Measurements from ENCODE around the gene CSNK1G2. TPM values are rescaled to one million over a fixed set of nuclear protein-coding genes. Genes with fewer than 3 reads are reported as not detected.

CSNK1G2 gene
- total and polyA plus RNA-seq, 12 donors: 30.0 to 120 (median 73.6) TPM

- no peaks in the 10 kb centered on the region for H3K36me3 ChIP-seq (replicated peaks in 1 of 2)
- TF ChIP-seq CTCF (IDR thresholded peaks at IDR 0.05): no peak
- no peak for TF ChIP-seq POLR2A (IDR thresholded peaks at IDR 0.05)
- 71 to 87% (median 77%) methylated on average over 16 of the region's 16 CpGs for WGBS, 4 donors
- H3K4me1 ChIP-seq (replicated peaks in 1 of 2): peaks cover 0 to 18% of the 10 kb centered on the region in 2 donors
- no peak overlapping the region for H3K4me3 ChIP-seq
- peak overlapping the region in 4 of 5 donors; percentile 39 to 86 (median 56) for H3K27ac ChIP-seq
- peak in 6 of 7 donors; percentile 49 to 78 (median 69) for DNase-seq
- H3K27me3 ChIP-seq: no peaks in the 10 kb centered on the region
- H3K9me3 ChIP-seq (replicated peaks in 1 of 3): no peaks in the 10 kb centered on the region
- intact Hi-C loops (cut with DNase I): no loop called here
Observed at GRCh38 chr19:1901940-1902404, 39.0 kb upstream of the CSNK1G2 start.

GRCh38 chr19:1902923-1903322, 38.0 kb upstream of the CSNK1G2 start:
- Histone ChIP-seq H3K4me1 (replicated peaks in 1 of 2) (peaks cover 6 to 18% of the 10 kb centered on the region in 2 donors), H3K36me3 (replicated peaks in 1 of 2) (no peaks in the 10 kb centered on the region), H3K27ac (peak overlapping the region in 1 of 5 donors; percentile 8), H3K9me3 (replicated peaks in 1 of 3) (no peaks in the 10 kb centered on the region), H3K27me3 (no peaks in the 10 kb centered on the region), H3K4me3 (no peak overlapping the region)
- DNase-seq: no peak
- 57 to 69% (median 62%) methylated on average over 6 of the region's 6 CpGs for WGBS, 4 donors
- intact Hi-C loops (cut with DNase I): no loop called here
- TF ChIP-seq POLR2A (IDR thresholded peaks at IDR 0.05) (no peak), CTCF (IDR thresholded peaks at IDR 0.05) (no peak)

GRCh38 chr19:1904860-1905109, 36.2 kb upstream of the CSNK1G2 start:
- WGBS, 4 donors: 36 to 44% (median 42%) methylated on average over 7 to 8 of the region's 8 CpGs
- Histone ChIP-seq H3K36me3 (replicated peaks in 1 of 2) (no peaks in the 10 kb centered on the region), H3K27me3 (no peaks in the 10 kb centered on the region), H3K4me1 (replicated peaks in 1 of 2) (peaks cover 6 to 25% of the 10 kb centered on the region in 2 donors), H3K4me3 (peak overlapping the region in 1 of 4 donors; percentile 14), H3K27ac (peak overlapping the region in 3 of 5 donors; percentile 13 to 89 (median 86)), H3K9me3 (replicated peaks in 1 of 3) (no peaks in the 10 kb centered on the region)
- no peak for DNase-seq
- intact Hi-C loops (cut with DNase I): no loop called here
- no peak for TF ChIP-seq POLR2A (IDR thresholded peaks at IDR 0.05)
- TF ChIP-seq CTCF (IDR thresholded peaks at IDR 0.05): no peak

- Histone ChIP-seq H3K4me3 (peak within 1 kb of the TSS; percentile 23 to 83 (median 48)), H3K27ac (peak within 1 kb of the TSS; percentile 30 to 89 (median 78)), H3K4me1 (replicated peaks in 1 of 2) (peaks cover 6 to 25% of the 10 kb centered on the region in 2 donors), H3K36me3 (replicated peaks in 1 of 2) (no peaks in the 10 kb centered on the region), H3K27me3 (no peaks in the 10 kb centered on the region), H3K9me3 (replicated peaks in 1 of 3) (no peaks in the 10 kb centered on the region)
- WGBS, 4 donors: 0 to 1% (median 0%) methylated on average over 4 to 92 of the region's 92 CpGs
- TF ChIP-seq CTCF (IDR thresholded peaks at IDR 0.05) (no peak), POLR2A (IDR thresholded peaks at IDR 0.05) (peak; percentile 68 to 81)
- DNase-seq: peak; percentile 99 to 100 (median 99)
- intact Hi-C loops (cut with DNase I): no loop called here
Observed at GRCh38 chr19:1905110-1905862, 35.7 kb upstream of the CSNK1G2 start, which contains the start of the genes ADAT3 and SCAMP4. ADAT3 (plus strand) TSS chr19:1905399; CDS start chr19:1912048, 6,649 bp downstream. SCAMP4 (plus strand) TSS chr19:1905399; CDS start chr19:1915020, 9,621 bp downstream.
